Muscle layer of duodenum (tissue), 2 donors: ENCODE measurements around the gene DZIP1L.

Experiments
- H3K27ac ChIP-seq: one replicate; pipeline ENCODE4 v1.7.0; 2013; ENCODE audit warnings: mild to moderate bottlenecking, low read length
- H3K27me3 ChIP-seq: one replicate; pipeline ENCODE4 v1.7.0; 2013; ENCODE audit warnings: low read depth, mild to moderate bottlenecking, control low read depth, low read length
- H3K36me3 ChIP-seq, 2 donors: one replicate each; pipeline ENCODE4 v1.7.0; 2013; ENCODE audit warnings: low read length in 2 of 2, control low read depth in 1 of 2, mild to moderate bottlenecking in 1 of 2; ENCODE audit not compliant: insufficient read depth in 2 of 2, control insufficient read depth in 1 of 2
- H3K4me1 ChIP-seq, 2 donors: one replicate each; pipeline ENCODE4 v1.7.0; 2013; ENCODE audit warnings: low read length in 2 of 2, mild to moderate bottlenecking in 2 of 2, control low read depth in 1 of 2, moderate library complexity in 1 of 2; ENCODE audit not compliant: insufficient read depth in 2 of 2, control insufficient read depth in 1 of 2
- H3K4me3 ChIP-seq, 2 donors: one replicate each; pipeline ENCODE4 v1.7.0; 2013; ENCODE audit warnings: low read length in 2 of 2, low read depth in 1 of 2, mild to moderate bottlenecking in 1 of 2
- H3K9me3 ChIP-seq, 2 donors: one replicate each; pipeline ENCODE4 v1.7.0; 2013; ENCODE audit warnings: low read length in 2 of 2, control low read depth in 1 of 2, mild to moderate bottlenecking in 1 of 2; ENCODE audit not compliant: control insufficient read depth in 1 of 2
- donor health status: healthy.

DZIP1L gene

DNA sequence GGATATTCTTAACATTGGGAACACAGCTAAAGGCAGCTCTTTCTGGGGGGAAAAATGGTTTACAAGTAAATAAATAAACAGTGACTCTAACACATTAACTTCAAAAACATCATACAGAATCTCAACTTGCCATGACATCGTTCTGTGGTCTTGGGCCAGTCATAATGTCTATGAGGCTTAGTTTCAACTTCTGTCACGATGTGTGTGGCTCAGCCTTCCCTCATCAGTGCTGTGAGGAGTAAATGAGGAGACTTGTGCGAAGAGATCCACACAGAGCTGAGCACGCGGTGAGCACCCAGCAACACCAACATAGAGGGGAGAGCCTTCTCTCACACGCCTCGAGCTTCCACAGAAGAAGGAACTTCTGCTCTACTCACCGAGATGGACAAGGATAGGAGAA, 49.0 kb downstream of the DZIP1L start:
- H3K36me3 ChIP-seq: peaks cover 22 to 69% of the 10 kb centered on the region in 2 donors
- H3K4me3 ChIP-seq: no peak overlapping the region
- no peak overlapping the region for H3K27ac ChIP-seq

DNA sequence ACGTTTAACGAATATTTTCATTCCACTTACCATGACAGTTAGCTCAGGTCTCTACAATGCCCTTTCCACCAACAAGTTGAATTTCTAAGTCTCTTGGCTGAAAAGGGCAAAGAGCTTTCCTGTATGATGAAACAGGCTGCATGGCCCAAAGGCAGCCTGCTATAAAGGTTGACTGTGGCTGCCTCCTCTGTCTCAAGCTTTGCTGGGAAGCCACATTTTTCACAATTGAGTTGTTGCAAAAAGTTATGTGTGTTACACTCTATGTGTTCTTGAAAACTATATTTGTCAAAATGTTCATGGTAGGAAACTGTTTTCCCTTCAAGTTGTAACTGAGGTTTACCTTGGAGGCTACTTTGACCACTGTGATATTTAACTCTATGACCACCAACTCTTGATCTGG, 49.5 kb downstream of the DZIP1L start:
- H3K4me1 ChIP-seq: peaks cover 0 to 5% of the 10 kb centered on the region in 2 donors
- H3K4me3 ChIP-seq: no peak overlapping the region
- H3K27me3 ChIP-seq: no peaks in the 10 kb centered on the region
- H3K27ac ChIP-seq: no peak overlapping the region
- peaks cover 22 to 66% of the 10 kb centered on the region in 2 donors for H3K36me3 ChIP-seq
- H3K9me3 ChIP-seq: no peaks in the 10 kb centered on the region

More for the DNA sequence above, 49.0 kb downstream of the DZIP1L start:
- Histone ChIP-seq H3K9me3 (no peaks in the 10 kb centered on the region), H3K27me3 (no peaks in the 10 kb centered on the region), H3K4me1 (peaks cover 0 to 5% of the 10 kb centered on the region in 2 donors)

DNA sequence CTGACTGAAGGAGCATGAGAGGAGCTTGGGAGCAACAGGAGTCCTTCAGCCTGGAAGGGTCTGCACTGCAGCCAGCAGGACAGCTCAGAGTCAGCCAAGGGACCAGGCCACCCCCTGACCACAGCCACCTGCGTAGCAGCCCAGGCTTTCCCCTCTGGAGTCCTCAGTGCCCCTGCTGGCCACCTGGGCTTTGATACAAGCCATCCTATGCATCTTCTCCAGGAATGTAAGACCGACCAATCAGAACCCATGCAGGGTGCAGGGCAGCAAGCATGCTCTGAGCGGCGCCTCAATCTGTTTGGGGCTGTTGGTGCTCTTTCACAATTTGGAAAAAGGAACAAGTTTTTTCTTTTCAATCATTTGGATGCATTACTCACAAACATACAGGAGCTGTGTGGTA, 52.0 kb downstream of the DZIP1L start:
- H3K36me3 ChIP-seq: peaks cover 22 to 59% of the 10 kb centered on the region in 2 donors
- no peaks in the 10 kb centered on the region for H3K27me3 ChIP-seq
- H3K4me1 ChIP-seq: peaks cover 0 to 5% of the 10 kb centered on the region in 2 donors
- no peak overlapping the region for H3K27ac ChIP-seq
- H3K9me3 ChIP-seq: no peaks in the 10 kb centered on the region
- no peak overlapping the region for H3K4me3 ChIP-seq

DNA sequence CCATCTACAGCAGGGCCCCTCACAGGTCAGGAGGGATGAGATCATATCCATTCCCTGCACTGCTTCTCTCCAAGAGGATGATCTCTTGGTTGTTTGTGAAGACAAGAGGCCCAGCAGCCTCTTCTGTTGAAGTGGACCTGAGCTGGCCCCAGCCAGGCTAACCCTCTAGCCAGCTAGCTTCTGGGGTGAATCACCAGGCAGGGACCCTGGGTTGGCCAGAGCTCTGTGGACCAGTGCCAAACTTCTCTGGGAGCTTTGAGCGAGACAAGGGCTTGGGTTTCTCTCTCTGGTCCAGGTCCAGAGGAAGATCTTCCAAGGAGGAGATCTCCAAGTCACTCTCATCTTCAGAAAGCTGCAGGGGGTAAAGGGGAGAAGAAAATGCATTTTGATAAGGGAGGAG, 52.8 kb downstream of the DZIP1L start:
- H3K27me3 ChIP-seq: no peaks in the 10 kb centered on the region
- H3K4me3 ChIP-seq: no peak overlapping the region
- no peaks in the 10 kb centered on the region for H3K9me3 ChIP-seq
- peaks cover 22 to 54% of the 10 kb centered on the region in 2 donors for H3K36me3 ChIP-seq
- no peak overlapping the region for H3K27ac ChIP-seq
- H3K4me1 ChIP-seq: peaks cover 0 to 5% of the 10 kb centered on the region in 2 donors

DNA sequence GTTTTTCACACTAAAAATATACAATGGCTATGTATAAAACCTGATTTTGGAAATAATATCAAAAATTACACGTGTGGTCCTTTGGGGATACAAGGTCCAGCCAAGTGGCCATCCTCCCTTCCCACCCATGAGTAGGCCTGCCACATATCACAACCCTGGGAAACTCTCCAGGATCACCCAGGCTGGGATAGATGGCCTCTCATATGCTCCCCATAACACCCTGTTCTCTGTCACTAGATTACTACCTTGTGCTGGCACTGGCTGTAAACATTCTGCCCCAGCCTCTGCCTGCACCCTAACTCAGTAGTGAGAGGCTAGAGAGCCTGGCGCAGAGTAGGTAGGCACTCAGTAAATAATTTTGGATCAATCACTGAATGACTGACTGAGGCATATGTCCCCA, 53.4 kb downstream of the DZIP1L start:
- H3K4me3 ChIP-seq: no peak overlapping the region
- H3K27me3 ChIP-seq: no peaks in the 10 kb centered on the region
- no peaks in the 10 kb centered on the region for H3K9me3 ChIP-seq
- H3K4me1 ChIP-seq: peaks cover 0 to 5% of the 10 kb centered on the region in 2 donors
- peaks cover 22 to 48% of the 10 kb centered on the region in 2 donors for H3K36me3 ChIP-seq
- H3K27ac ChIP-seq: no peak overlapping the region

DNA sequence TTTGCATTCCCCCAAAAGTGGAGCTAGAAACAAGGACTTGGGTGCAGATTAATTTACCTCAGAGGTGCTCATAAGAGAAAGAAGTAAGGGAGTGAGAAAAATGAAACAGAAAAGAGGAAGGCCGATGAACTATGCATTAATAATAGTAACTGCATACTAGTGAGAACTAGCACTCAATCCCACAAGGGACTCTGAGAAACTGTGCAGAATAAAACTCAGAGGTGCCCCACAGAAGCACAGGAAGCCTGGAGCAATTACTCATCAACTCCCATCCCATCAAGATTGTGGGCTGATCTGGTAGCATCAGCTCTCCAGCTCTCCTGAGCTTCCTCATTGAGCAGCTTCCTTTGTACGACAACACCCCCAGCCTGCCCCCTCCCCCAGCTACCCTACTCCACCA, 54.6 kb downstream of the DZIP1L start:
- Histone ChIP-seq H3K27me3 (no peaks in the 10 kb centered on the region), H3K9me3 (no peaks in the 10 kb centered on the region), H3K4me3 (no peak overlapping the region), H3K27ac (no peak overlapping the region), H3K4me1 (peaks cover 0 to 5% of the 10 kb centered on the region in 2 donors), H3K36me3 (peaks cover 13 to 35% of the 10 kb centered on the region in 2 donors)

DNA sequence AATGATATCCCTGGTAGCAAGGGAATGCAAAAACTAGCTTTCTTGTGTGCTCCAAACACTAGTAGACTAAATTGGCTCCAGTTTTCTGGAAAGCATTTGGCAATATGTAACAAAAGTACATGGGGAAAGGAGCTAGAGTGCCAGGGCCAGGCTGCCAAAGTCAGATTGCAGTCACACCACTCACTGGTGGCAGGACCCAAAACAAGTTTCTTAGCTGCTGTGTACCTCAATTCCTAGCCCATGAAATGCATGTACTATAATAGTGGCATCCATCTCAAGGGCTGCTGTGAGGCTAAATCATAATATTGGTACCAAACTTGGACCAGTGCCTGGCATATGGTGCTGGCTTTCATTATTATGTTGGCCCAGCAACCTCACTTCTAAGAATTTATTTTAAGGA, 56.1 kb downstream of the DZIP1L start:
- H3K4me1 ChIP-seq: peaks cover 0 to 5% of the 10 kb centered on the region in 2 donors
- H3K27ac ChIP-seq: no peak overlapping the region
- no peaks in the 10 kb centered on the region for H3K27me3 ChIP-seq
- H3K9me3 ChIP-seq: no peaks in the 10 kb centered on the region
- H3K4me3 ChIP-seq: no peak overlapping the region
- peaks cover 13 to 22% of the 10 kb centered on the region in 2 donors for H3K36me3 ChIP-seq

DNA sequence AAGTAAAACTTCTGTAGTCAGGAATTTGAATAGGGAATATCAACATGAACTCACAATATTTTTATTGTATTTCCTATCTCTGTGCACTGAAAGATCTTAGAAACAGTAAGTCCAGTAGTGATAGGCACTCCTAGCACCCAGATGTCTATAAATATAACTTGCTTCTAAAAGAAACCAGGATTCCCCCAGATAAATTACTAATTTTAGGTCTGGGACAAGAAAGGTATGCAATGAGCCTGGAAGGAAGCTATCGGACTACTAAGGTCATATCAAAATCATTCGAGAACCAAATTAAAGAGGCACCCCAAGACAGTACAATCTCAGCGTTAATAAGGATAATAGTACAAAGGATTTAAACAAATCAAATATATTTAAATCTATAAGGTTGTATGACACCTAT, 58.0 kb downstream of the DZIP1L start:
- Histone ChIP-seq H3K27ac (no peak overlapping the region), H3K9me3 (no peaks in the 10 kb centered on the region), H3K4me3 (no peak overlapping the region), H3K4me1 (peaks cover 0 to under 1% of the 10 kb centered on the region in 2 donors), H3K36me3 (peaks cover 4 to 5% of the 10 kb centered on the region in 2 donors), H3K27me3 (no peaks in the 10 kb centered on the region)

DNA sequence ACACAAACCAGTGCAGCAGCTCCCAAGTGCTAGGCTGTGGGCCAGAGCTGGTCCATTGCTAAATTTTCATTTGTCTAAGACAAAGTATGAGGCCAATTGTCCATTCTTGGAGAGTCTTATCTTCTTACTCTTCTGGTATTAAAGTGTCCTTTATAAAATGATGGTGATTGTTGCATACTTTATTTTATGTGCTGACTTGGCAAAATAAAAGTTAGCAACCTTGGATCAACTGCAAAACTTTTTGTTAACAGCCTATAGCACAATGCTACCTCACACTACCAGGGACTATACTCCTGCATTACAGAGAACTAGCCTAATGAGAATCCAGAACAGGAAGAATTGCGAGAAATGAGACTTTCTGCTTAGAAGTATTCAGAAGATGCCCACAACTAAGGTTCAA, 61.4 kb downstream of the DZIP1L start:
- H3K27me3 ChIP-seq: no peaks in the 10 kb centered on the region
- H3K36me3 ChIP-seq: no peaks in the 10 kb centered on the region
- no peak overlapping the region for H3K4me3 ChIP-seq
- no peaks in the 10 kb centered on the region for H3K9me3 ChIP-seq
- H3K4me1 ChIP-seq: no peaks in the 10 kb centered on the region
- H3K27ac ChIP-seq: no peak overlapping the region

DNA sequence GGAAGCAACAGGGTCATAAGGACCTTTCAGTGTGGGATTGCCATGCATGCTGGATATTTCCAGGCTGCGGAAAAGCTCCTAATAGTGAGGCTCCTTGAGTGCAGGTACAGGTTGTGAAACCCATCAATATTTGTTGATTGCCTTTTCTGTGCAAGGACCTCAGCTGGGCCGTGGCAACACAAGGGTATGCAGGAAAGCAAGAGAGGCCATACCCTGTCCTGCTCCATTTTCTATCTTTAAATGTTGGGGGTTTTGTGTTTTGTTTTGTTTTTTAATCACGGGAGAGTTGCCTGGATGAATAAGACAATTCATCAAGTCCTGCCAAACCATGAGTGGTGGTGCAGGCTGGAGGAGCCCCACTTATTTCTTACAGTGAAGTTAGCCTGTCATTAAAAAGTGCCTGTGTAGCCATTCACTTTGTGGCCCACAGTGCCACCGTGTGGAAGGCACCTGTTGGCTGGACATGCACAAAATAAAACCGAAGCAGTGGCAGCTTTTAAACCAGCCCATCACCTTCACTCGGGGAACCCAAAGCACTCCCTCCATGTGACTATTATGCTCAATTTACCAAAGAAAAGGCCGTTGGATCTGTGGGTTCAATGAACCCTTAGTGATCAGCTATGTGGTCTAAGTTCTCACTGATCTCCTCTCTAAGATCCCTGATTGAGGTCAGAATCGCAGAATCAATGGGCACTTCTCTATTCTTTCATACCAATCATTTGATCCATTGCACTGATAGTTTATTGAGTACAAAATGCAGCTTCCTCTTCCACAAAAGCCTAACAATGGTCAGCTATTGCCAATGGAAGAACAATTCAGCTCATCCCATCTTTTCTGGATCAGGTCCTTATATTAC, 63.2 kb downstream of the DZIP1L start:
- Histone ChIP-seq H3K4me3 (no peak overlapping the region), H3K27me3 (no peaks in the 10 kb centered on the region), H3K36me3 (peaks cover 5% of the 10 kb centered on the region in 2 donors), H3K27ac (no peak overlapping the region), H3K4me1 (no peaks in the 10 kb centered on the region), H3K9me3 (no peaks in the 10 kb centered on the region)

DNA sequence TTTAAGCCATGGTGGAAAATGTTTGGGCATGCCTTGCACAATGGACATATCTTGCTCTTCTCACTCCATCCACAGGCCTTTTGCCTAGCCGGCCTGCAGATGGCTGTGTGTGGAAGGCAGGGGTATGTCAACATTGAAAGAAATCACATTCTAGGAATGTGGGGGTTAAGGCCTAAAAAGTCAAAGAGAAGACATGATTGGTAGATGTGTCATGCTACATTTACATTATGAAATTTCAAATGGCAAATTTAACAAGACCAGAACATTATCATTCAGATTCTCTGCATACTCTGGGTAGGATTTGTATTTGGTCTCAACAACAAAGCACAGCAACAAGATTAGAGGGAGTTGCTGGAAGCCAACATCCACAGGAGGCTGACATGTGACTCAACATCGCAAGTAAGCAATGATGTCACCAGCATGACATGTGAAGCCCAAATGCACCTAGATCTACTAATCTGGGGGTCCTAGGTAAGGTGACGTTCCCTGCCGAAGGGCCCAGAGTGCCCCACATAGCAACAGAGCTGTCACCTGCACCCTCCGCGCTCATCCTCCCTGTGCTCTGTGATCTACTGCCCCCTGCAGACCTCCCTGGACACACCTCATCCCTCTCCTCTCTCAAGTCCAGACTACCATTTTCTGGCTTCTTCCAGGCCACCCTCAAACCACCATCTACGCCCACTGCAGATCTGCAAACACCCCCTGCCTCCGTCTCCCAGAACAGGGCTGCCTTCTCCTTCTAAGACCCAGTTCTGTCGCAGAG, 66.1 kb downstream of the DZIP1L start:
- Histone ChIP-seq H3K36me3 (peaks cover 5% of the 10 kb centered on the region in 2 donors), H3K27me3 (no peaks in the 10 kb centered on the region), H3K27ac (no peak overlapping the region), H3K9me3 (no peaks in the 10 kb centered on the region), H3K4me1 (no peaks in the 10 kb centered on the region), H3K4me3 (no peak overlapping the region)
